ENCODE measurements around the gene ZNF329. TPM values are rescaled to one million over a fixed set of nuclear protein-coding genes. Genes with fewer than 3 reads are reported as not detected.

Gene ZNF329
- total RNA-seq, 1 donor from 2014 or later, result 9.6 TPM

DNA sequence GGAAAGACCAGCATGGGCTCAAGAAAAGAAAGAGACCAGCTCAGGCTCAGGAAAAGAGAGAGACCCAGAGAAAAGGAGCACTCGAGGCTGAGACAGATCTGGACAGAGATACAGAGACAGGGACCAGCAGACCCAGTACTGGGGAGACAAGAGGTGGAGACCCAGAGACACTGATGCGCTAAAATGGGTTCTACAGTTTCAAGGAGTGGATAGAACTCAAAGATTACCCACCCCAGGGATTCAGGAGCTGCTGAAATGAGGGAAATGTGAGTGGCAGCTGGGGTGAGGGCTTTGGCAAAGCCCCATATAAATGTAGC, 51.9 kb downstream of the ZNF329 start:
- Histone ChIP-seq H3K36me3 (peaks cover 0 to 3% of the 10 kb centered on the region in 2 donors), H3K27me3 (no peaks in the 10 kb centered on the region), H3K4me1 (peaks cover 22% of the 10 kb centered on the region), H3K27ac (peak overlapping the region; percentile 89), H3K4me3 (peak overlapping the region; percentile 72 to 82), H3K9me3 (no peaks in the 10 kb centered on the region)
- DNase-seq (ENCODE audit: extremely low spot score in 2 of 2), result no peak
- TF ChIP-seq POLR2A (IDR thresholded peaks at IDR 0.05) (no peak), POLR2AphosphoS5 (IDR thresholded peaks at IDR 0.05; ENCODE audit: insufficient read depth in 1 of 2, low read depth in 1 of 2) (no peak)
- TF ChIP-seq, protein P1, sequence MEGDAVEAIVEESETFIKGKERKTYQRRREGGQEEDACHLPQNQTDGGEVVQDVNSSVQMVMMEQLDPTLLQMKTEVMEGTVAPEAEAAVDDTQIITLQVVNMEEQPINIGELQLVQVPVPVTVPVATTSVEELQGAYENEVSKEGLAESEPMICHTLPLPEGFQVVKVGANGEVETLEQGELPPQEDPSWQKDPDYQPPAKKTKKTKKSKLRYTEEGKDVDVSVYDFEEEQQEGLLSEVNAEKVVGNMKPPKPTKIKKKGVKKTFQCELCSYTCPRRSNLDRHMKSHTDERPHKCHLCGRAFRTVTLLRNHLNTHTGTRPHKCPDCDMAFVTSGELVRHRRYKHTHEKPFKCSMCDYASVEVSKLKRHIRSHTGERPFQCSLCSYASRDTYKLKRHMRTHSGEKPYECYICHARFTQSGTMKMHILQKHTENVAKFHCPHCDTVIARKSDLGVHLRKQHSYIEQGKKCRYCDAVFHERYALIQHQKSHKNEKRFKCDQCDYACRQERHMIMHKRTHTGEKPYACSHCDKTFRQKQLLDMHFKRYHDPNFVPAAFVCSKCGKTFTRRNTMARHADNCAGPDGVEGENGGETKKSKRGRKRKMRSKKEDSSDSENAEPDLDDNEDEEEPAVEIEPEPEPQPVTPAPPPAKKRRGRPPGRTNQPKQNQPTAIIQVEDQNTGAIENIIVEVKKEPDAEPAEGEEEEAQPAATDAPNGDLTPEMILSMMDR (IDR thresholded peaks at IDR 0.05), result no peak
- intact Hi-C loops (cut with DNase I), result no loop called here

DNA sequence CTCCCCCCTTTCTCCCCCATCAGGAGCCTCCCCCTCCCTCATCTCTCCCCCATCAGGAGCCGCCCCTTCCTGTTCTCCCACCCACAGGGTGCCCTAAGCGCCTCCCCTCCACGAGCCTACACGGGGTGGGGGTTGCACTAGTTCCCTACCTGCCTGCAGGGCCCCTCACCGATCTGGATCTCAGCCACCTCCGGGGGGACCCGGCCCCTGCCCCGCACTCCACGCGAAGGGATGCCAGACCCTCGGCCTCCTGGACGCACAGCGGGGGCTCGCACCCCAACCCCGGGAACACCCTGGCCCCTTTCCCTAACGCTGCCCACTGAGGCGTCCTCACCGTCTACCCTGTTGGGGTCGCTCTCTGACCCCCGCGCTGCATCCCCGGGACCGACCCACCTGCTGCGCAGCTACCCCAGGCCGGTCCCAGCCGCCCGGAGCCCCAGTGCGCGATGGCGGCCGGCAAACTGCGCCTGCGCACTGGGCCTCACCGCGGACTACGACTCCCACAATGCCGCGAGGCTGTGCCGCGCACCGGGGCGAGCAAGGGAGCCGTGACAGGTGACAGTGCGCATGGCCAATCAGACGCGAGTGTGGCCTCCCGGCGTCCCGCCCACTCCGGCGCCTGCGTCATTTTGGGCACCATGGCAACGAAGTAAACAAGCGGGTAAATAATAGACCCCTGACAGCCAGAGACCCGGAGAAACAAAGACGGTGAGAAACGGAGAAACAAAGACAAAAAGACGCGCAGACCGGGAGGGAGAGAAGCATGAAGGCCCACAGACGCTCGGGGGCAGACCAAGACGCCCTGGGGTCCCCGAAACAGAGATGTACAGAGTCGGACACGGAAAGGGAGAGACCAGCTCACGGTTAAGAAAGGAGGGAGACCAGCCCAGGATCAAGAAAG, 52.6 kb downstream of the ZNF329 start, which contains the start of gene ZSCAN18:
ZSCAN18 (minus strand) TSS at position 451 of the 901 bp plus-strand sequence. CDS start 7,964 bp downstream, outside the sequence.
- H3K4me3 ChIP-seq, result peak within 1 kb of the TSS; percentile 72 to 82
- peak within 1 kb of the TSS; percentile 89 for H3K27ac ChIP-seq
- no peaks in the 10 kb centered on the region for H3K27me3 ChIP-seq
- H3K4me1 ChIP-seq, result peaks cover 22% of the 10 kb centered on the region
- H3K9me3 ChIP-seq, result no peaks in the 10 kb centered on the region
- intact Hi-C loops (cut with DNase I), result no loop called here
- TF ChIP-seq POLR2AphosphoS5 (IDR thresholded peaks at IDR 0.05; ENCODE audit: insufficient read depth in 1 of 2, low read depth in 1 of 2) (peak; percentile 92 to 94), POLR2A (IDR thresholded peaks at IDR 0.05) (peak in 1 of 2 donors; percentile 39)
- TF ChIP-seq, protein P1 (IDR thresholded peaks at IDR 0.05), result no peak
- peak in 1 of 2 donors; percentile 96 for DNase-seq (ENCODE audit: extremely low spot score in 2 of 2)
- peaks cover 0 to 3% of the 10 kb centered on the region in 2 donors for H3K36me3 ChIP-seq

DNA sequence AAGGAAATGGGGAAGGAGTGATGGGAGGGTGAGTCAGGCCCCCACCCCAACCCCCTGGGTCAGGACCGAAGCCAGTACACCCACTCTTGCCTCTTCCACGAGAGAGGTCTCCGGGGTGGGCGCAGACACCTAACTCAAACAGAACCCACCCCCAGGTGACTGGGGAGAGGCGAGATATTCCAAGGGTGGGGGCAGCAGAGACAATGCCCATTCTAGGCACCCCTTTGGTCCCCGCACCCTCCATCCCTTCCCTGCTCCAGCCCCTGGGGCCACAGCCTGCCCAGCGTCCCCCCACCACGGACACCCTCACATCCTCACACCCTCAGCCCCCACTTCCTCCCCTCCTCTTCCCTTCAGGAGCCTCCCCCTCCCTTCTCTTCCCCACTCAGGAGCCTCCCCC, 53.2 kb downstream of the ZNF329 start:
- Histone ChIP-seq H3K27me3 (no peaks in the 10 kb centered on the region), H3K4me1 (peaks cover 22% of the 10 kb centered on the region), H3K27ac (peak overlapping the region; percentile 89), H3K9me3 (no peaks in the 10 kb centered on the region), H3K4me3 (peak overlapping the region; percentile 72 to 82), H3K36me3 (peaks cover 0 to 3% of the 10 kb centered on the region in 2 donors)
- DNase-seq (ENCODE audit: extremely low spot score in 2 of 2), result no peak
- no peak for TF ChIP-seq POLR2A (IDR thresholded peaks at IDR 0.05)
- TF ChIP-seq, protein P1 (IDR thresholded peaks at IDR 0.05), result no peak
- no peak for TF ChIP-seq POLR2AphosphoS5 (IDR thresholded peaks at IDR 0.05; ENCODE audit: insufficient read depth in 1 of 2, low read depth in 1 of 2)
- intact Hi-C loops (cut with DNase I), result no loop called here

DNA sequence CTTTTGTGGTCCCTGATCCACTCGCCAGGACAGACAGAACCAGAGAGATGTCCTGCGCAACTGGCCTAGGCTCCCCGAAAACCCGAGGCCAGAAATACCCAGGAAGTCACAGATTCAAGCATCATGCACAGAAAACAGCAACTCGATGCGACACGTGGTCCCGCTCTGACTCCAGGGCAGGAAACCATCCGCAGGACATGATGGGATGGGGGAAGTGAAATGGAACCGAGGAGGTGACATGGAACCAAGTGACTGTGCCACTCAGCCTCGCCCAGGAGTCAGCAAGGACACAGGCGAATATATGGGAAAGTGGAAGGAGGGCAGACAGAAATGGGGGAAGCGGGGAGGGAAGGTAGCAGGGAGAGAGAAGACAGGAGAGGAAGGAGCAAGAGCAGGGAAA, 53.7 kb downstream of the ZNF329 start:
- H3K9me3 ChIP-seq, result no peaks in the 10 kb centered on the region
- peaks cover 22% of the 10 kb centered on the region for H3K4me1 ChIP-seq
- peak overlapping the region; percentile 72 to 82 for H3K4me3 ChIP-seq
- DNase-seq (ENCODE audit: extremely low spot score in 2 of 2), result no peak
- peaks cover 0 to 3% of the 10 kb centered on the region in 2 donors for H3K36me3 ChIP-seq
- TF ChIP-seq, protein P1 (IDR thresholded peaks at IDR 0.05), result no peak
- TF ChIP-seq POLR2AphosphoS5 (IDR thresholded peaks at IDR 0.05; ENCODE audit: insufficient read depth in 1 of 2, low read depth in 1 of 2), result no peak
- no peak for TF ChIP-seq POLR2A (IDR thresholded peaks at IDR 0.05)
- no peak overlapping the region for H3K27ac ChIP-seq
- no peaks in the 10 kb centered on the region for H3K27me3 ChIP-seq
- intact Hi-C loops (cut with DNase I), result no loop called here

DNA sequence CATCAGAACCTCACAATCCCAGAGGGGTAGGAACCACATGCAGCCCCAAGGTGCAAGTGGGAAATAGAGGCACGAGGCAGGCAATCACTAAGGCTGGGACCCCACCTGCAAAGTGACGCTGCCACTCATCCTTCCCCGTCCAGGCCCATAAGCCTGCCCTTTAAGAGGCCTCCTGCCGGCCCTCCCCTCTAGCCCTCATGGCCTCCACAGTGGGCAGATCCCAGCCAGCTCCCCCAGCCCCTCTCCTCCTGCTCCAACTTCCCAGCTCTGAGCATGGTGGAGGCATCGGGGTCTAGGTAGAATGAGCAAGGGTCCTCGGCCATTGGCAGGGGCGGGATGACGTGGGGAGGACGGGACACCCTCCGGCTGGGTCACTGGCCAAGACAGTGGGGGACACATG, 55.3 kb downstream of the ZNF329 start:
- no peak for DNase-seq (ENCODE audit: extremely low spot score in 2 of 2)
- peaks cover 0 to 3% of the 10 kb centered on the region in 2 donors for H3K36me3 ChIP-seq
- TF ChIP-seq POLR2A (IDR thresholded peaks at IDR 0.05), result no peak
- TF ChIP-seq, protein P1 (IDR thresholded peaks at IDR 0.05), result no peak
- TF ChIP-seq POLR2AphosphoS5 (IDR thresholded peaks at IDR 0.05; ENCODE audit: insufficient read depth in 1 of 2, low read depth in 1 of 2), result no peak
- H3K4me1 ChIP-seq, result peaks cover 22% of the 10 kb centered on the region
- no peak overlapping the region for H3K4me3 ChIP-seq
- no peak overlapping the region for H3K27ac ChIP-seq
- H3K9me3 ChIP-seq, result no peaks in the 10 kb centered on the region
- no peaks in the 10 kb centered on the region for H3K27me3 ChIP-seq
- intact Hi-C loops (cut with DNase I), result no loop called here
